OCI-LY3 (cell line): ENCODE data around the gene ANXA3.
A peak's percentile ranks its signal among the peaks of the same experiment; 100 is the strongest.
"Not testable (repeated sequence)": the region's sequence is repeated elsewhere in the genome, so short reads cannot be mapped to it uniquely, and the experiment has no call there.

Source experiments
- H2AFZ ChIP-seq: fragments of 200-600, 300-600 bp; shearing (Covaris generic); 2 replicates; pipeline ENCODE4 v1.6.0; 2014; ENCODE audit warnings: antibody characterized with exemption, low read depth, low read length
- H3K27ac ChIP-seq: fragments of 200-600, 300-600 bp; sonication (generic); 2 replicates; pipeline ENCODE4 v1.5.1; 2014; ENCODE audit warnings: mild to moderate bottlenecking, low read length, moderate library complexity, mixed read lengths
- H3K27me3 ChIP-seq: fragments of 200-600, 300-600 bp; sonication (generic); 2 replicates; pipeline ENCODE4 v1.6.1; 2014; ENCODE audit warnings: low read depth, low read length, mixed read lengths
- H3K36me3 ChIP-seq: fragments of 200-600, 300-600 bp; sonication (generic); replicated peaks from 2 replicates; pipeline ENCODE3; 2014; ENCODE audit warnings: low read depth, low read length, mixed read lengths
- H3K4me1 ChIP-seq: fragments of 300-600, 200-600 bp; sonication (generic); 2 replicates; pipeline ENCODE4 v1.6.1; 2014; ENCODE audit warnings: low read length, mixed read lengths
- H3K4me2 ChIP-seq: fragments of 200-600, 300-600 bp; sonication (generic); 2 replicates; pipeline ENCODE4 v1.6.1; 2014; ENCODE audit warnings: low read length, mixed read lengths
- H3K4me3 ChIP-seq: fragments of 300-600, 200-600 bp; sonication (generic); 2 replicates; pipeline ENCODE4 v1.5.1; 2014; ENCODE audit warnings: antibody characterized with exemption, mild to moderate bottlenecking, low read length, moderate library complexity
- H3K79me2 ChIP-seq: fragments of 300-600, 200-600 bp; shearing (Covaris generic); 2 replicates; pipeline ENCODE4 v1.6.1; 2014; ENCODE audit warnings: mild to moderate bottlenecking, low read length, mixed read lengths
- H3K9ac ChIP-seq: fragments of 300-600, 200-600 bp; shearing (Covaris generic); 2 replicates; pipeline ENCODE4 v1.6.0; 2014; ENCODE audit warnings: mild to moderate bottlenecking, low read length, moderate library complexity
- H3K9me3 ChIP-seq: fragments of 200-600, 300-600 bp; shearing (Covaris generic); 2 replicates; pipeline ENCODE4 v1.6.1; 2014; ENCODE audit warnings: low read length, mixed read lengths; ENCODE audit not compliant: insufficient read depth
- H4K20me1 ChIP-seq: fragments of 200-600, 300-600 bp; sonication (generic); 2 replicates; pipeline ENCODE4 v1.6.1; 2016; ENCODE audit warnings: low read length, mixed read lengths; ENCODE audit not compliant: insufficient read depth
- EZH2phosphoT487 ChIP-seq: fragments of 200-600 bp; shearing (Covaris generic); IDR thresholded peaks from 2 replicates; pipeline ENCODE4 v1.6.1; 2018; ENCODE audit warnings: antibody characterized with exemption, mixed run types, low read depth
- TF ChIP-seq, protein P1 (sequence below): fragments of 200-600, 300-600 bp; sonication (generic); IDR thresholded peaks from 2 replicates; pipeline ENCODE4 v1.5.1; 2014; ENCODE audit warnings: antibody characterized with exemption, low read length, low read depth

ANXA3 gene

DNA sequence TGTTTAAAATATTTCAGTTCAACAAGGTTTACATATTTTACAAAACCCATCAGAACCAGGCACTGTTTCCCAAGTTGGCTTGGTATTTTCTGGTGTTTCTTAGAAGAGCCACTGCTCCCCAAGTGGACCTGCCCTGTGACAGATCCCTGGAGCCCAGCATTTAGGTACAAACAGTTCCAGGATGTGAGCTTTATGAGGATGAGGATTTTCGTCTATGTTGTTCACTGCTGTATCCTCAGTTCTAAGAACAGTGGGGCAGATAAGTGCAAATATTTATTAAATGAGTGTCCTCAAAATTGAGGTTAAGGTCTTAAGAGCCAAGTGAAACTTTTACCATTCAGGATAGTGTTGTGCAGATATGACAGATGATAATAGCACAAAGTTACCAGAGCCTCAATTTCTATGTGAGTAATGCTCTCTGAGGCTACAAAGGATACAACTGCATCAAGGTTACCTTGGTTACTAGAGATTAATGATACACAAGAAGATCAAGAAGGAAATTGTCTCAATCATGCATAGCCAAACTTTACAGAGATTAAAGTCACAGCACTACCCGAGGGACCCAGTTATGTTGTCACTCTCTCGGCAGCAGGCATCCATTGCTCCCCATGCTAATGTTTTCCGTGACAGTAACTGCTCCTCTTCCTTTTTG, 37.5 kb downstream of the ANXA3 start:
- Histone ChIP-seq H3K79me2 (no peaks in the 10 kb centered on the region), H3K9ac (no peak overlapping the region), H3K36me3 (no peaks in the 10 kb centered on the region), H3K4me3 (no peak overlapping the region), H3K4me1 (peaks cover 13% of the 10 kb centered on the region), H3K27me3 (0 out of 2 replicates have a peak, but pooled peaks cover 4% of the 10 kb centered on the region), H3K27ac (no peak overlapping the region), H3K4me2 (peak overlapping the region; percentile 21; the same call in 1 of the 2 replicates), H4K20me1 (no peaks in the 10 kb centered on the region), H2AFZ (0 out of 2 replicates have a peak overlapping the region, but pooled peaks have one; percentile 6), H3K9me3 (no peaks in the 10 kb centered on the region)
- TF ChIP-seq, protein P1, sequence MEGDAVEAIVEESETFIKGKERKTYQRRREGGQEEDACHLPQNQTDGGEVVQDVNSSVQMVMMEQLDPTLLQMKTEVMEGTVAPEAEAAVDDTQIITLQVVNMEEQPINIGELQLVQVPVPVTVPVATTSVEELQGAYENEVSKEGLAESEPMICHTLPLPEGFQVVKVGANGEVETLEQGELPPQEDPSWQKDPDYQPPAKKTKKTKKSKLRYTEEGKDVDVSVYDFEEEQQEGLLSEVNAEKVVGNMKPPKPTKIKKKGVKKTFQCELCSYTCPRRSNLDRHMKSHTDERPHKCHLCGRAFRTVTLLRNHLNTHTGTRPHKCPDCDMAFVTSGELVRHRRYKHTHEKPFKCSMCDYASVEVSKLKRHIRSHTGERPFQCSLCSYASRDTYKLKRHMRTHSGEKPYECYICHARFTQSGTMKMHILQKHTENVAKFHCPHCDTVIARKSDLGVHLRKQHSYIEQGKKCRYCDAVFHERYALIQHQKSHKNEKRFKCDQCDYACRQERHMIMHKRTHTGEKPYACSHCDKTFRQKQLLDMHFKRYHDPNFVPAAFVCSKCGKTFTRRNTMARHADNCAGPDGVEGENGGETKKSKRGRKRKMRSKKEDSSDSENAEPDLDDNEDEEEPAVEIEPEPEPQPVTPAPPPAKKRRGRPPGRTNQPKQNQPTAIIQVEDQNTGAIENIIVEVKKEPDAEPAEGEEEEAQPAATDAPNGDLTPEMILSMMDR, result no peak
- TF ChIP-seq EZH2phosphoT487, result no peak

DNA sequence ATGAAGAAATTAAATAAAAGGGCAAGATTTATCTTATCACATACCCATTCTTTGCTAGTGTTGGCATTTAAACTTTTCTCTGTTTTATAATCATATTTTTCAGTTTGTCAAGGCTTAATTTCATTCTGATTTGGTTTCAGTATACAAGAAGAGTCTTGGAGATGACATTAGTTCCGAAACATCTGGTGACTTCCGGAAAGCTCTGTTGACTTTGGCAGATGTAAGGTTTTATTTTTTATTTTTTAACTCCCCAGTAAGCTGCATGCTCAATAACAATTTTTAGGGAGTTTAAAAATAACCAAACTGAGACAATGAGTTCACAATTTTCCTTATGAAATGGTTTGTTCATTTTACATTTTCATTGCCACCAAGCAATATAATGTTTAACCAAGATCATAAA, 39.8 kb downstream of the ANXA3 start:
- TF ChIP-seq, protein P1, result no peak
- no peak for TF ChIP-seq EZH2phosphoT487
- H3K4me2 ChIP-seq, result no peak overlapping the region

DNA sequence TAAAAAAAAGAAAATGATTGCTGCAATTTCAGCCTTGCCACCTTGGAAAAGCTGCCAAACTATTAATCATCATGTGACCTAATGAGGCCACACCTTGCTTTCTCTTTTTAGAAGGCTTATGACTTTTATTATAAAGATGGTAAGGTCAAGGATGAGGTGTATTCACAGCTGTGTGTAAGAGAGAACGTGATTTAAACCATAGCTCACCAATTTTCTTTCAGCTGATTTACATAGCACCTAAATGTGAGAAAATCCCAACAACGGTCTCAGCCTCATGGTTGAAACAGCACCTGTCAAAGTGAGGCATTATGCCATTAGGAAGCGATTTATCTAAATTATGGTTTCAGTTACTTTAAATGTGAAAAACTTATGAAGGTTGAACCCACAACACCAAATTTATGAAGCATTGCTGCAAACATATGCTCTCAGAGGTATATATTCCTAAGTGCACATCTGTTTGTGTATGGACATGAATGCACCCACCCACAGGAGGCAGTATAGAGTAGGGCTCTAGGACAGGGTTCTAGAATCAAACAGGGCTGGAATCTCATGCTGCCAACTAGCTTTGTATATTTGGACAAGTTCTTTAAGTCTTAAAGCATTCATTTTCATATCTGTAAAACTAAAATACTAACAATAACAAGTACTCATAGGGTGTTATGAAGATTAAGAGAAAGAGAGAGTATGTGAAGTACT, 40.7 kb downstream of the ANXA3 start:
- peaks cover 13% of the 10 kb centered on the region for H3K4me1 ChIP-seq
- H3K36me3 ChIP-seq, result no peaks in the 10 kb centered on the region
- peak overlapping the region; percentile 43 for H3K4me2 ChIP-seq
- peak overlapping the region; percentile 38 for H3K4me3 ChIP-seq
- TF ChIP-seq, protein P1, result peak; percentile 88
- TF ChIP-seq EZH2phosphoT487, result no peak
- no peaks in the 10 kb centered on the region for H3K79me2 ChIP-seq
- no peak overlapping the region for H3K27ac ChIP-seq
- no peak overlapping the region for H3K9ac ChIP-seq
- H2AFZ ChIP-seq, result 0 out of 2 replicates have a peak overlapping the region, but pooled peaks have one; percentile 8
- H4K20me1 ChIP-seq, result no peaks in the 10 kb centered on the region
- no peaks in the 10 kb centered on the region for H3K9me3 ChIP-seq
- H3K27me3 ChIP-seq, result 0 out of 2 replicates have a peak, but pooled peaks cover 4% of the 10 kb centered on the region

More for the DNA sequence above, 39.8 kb downstream of the ANXA3 start:
- H3K36me3 ChIP-seq, result no peaks in the 10 kb centered on the region
- H4K20me1 ChIP-seq, result no peaks in the 10 kb centered on the region
- peaks cover 13% of the 10 kb centered on the region for H3K4me1 ChIP-seq
- H2AFZ ChIP-seq, result no peak overlapping the region
- no peak overlapping the region for H3K4me3 ChIP-seq
- H3K9me3 ChIP-seq, result no peaks in the 10 kb centered on the region
- H3K79me2 ChIP-seq, result no peaks in the 10 kb centered on the region
- H3K9ac ChIP-seq, result no peak overlapping the region
- no peak overlapping the region for H3K27ac ChIP-seq
- H3K27me3 ChIP-seq, result 0 out of 2 replicates have a peak, but pooled peaks cover 4% of the 10 kb centered on the region

DNA sequence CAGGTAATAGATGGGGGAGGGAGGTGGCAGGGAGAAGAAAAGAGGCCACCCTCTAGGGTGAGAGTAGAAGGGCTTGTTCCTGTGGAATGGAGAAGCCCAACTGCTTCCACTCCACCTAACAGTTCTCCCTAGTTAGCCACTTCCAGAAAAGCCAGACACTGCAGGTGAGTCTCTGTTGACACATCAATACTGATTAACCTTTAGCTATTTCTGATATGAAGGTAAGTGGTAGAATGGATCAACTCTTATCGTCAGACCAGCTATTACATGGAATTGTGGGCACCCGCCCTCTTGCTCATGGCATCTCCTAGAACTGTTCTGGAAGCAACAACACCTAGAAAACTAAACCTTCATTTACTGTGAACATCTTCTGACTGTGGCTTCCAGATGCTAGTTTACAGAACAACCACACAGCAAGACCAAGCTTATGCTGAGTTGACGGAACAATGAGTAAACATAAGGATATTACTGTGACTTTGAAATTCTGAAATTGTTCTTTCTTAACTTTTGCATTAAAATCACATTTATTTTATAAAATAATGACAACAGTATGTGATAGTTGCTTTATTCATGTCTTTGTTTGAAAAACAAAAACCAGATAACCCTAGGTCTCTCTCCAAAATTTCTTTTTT, 44.7 kb downstream of the ANXA3 start:
- no peak for TF ChIP-seq EZH2phosphoT487
- TF ChIP-seq, protein P1, result no peak
- Histone ChIP-seq H3K79me2 (no peaks in the 10 kb centered on the region), H2AFZ (no peak overlapping the region), H3K27me3 (0 out of 2 replicates have a peak, but pooled peaks cover 10% of the 10 kb centered on the region), H4K20me1 (no peaks in the 10 kb centered on the region), H3K9me3 (no peaks in the 10 kb centered on the region), H3K4me1 (peaks cover 17% of the 10 kb centered on the region), H3K9ac (no peak overlapping the region), H3K36me3 (no peaks in the 10 kb centered on the region), H3K4me2 (no peak overlapping the region), H3K4me3 (no peak overlapping the region), H3K27ac (no peak overlapping the region)

DNA sequence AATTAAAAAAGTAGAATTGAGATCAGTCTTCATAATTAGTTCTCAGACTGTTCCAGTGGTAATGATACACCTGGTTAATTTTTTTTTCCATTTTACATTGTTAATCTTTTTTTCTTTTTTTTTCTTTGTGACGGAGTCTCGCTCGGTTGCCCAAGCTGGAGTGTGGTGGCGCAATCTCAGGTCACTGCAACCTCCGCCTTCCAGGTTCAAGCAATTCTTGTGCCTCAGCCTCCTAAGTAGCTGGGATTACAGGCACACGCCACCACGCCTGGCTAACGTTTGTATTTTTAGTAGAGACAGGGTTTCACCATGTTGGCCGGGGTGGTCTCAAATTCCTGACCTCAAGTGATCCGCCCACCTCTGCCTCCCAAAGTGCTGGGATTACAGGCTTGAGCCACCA, 46.9 kb downstream of the ANXA3 start:
- H3K36me3 ChIP-seq, H3K79me2 ChIP-seq: not testable (repeated sequence)

More for the DNA sequence above, 46.9 kb downstream of the ANXA3 start:
- H3K27me3 ChIP-seq, H3K4me2 ChIP-seq, H3K4me1 ChIP-seq, H3K9me3 ChIP-seq, H3K9ac ChIP-seq, H3K4me3 ChIP-seq, H4K20me1 ChIP-seq, H3K27ac ChIP-seq, H2AFZ ChIP-seq: not testable (repeated sequence)
